GM12892 (cell line): Measurements from ENCODE around the gene ICE1.

Experiments used
- DNase-seq: peaks from one replicate; pipeline ENCODE4 v3.0.0; 2011; ENCODE audit not compliant: insufficient read length
- FAIRE-seq: peaks from 2 replicates; lab custom pipeline; 2011; peaks lifted over from hg19 to GRCh38; lab: Jason Lieb, UNC
- POLR2A ChIP-seq: IDR thresholded peaks from 2 replicates; pipeline ENCODE4 v1.6.1; 2011; ENCODE audit warnings: low read depth, low read length, control low read depth
- POLR2AphosphoS5 ChIP-seq: IDR thresholded peaks from 2 replicates; pipeline ENCODE4 v1.6.1; 2011; ENCODE audit warnings: low read depth, low read length, control low read depth
- TAF1 ChIP-seq: IDR thresholded peaks from 2 replicates; pipeline ENCODE4 v1.6.1; 2011; ENCODE audit warnings: low read depth, mild to moderate bottlenecking, control low read depth, low read length, borderline replicate concordance

Gene ICE1

GRCh38 chr5:5414999-5415398 lies 7.5 kb upstream of the ICE1 start:
- no peak for FAIRE-seq
- no peak for DNase-seq
- no peak for TF ChIP-seq POLR2A
- no peak for TF ChIP-seq TAF1
- no peak for TF ChIP-seq POLR2AphosphoS5

- TF ChIP-seq POLR2A (no peak), POLR2AphosphoS5 (no peak)
- FAIRE-seq, result no peak
- no peak for DNase-seq
These were observed 5.7 kb upstream of the ICE1 start for GRCh38 chr5:5416733-5417132.

GRCh38 chr5:5418006-5418405 lies 4.5 kb upstream of the ICE1 start:
- no peak for TF ChIP-seq TAF1
- no peak for TF ChIP-seq POLR2AphosphoS5
- TF ChIP-seq POLR2A, result no peak
- FAIRE-seq, result no peak
- DNase-seq, result no peak

DNA sequence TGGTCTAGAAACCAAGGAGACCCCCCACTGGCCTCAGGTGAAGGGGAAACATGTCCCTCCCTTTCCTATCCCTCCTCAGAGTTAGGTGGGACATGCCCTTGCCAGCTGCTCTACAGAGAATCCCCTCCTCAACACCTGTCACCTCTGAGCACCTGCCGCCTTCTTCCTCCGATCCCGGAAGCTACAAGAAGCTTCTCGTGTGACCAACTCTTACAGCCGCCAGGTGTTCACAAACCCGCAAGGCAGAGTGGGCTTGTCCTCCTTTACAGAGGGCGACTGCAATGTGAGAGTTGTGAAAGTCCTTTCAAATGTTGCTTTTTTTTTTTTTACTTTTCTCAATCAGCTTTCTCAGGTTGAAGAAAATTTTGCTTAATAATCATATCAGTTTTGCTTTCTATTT lies 3.7 kb upstream of the ICE1 start:
- DNase-seq, result no peak
- TF ChIP-seq POLR2A (no peak), TAF1 (no peak)
- no peak for FAIRE-seq

GRCh38 chr5:5419291-5420210 lies 2.9 kb upstream of the ICE1 start:
- DNase-seq (no peak), FAIRE-seq (no peak)
- no peak for TF ChIP-seq POLR2A
- TF ChIP-seq TAF1, result no peak
- no peak for TF ChIP-seq POLR2AphosphoS5

GRCh38 chr5:5420251-5420650 lies 2.2 kb upstream of the ICE1 start:
- TF ChIP-seq POLR2A (no peak), TAF1 (no peak), POLR2AphosphoS5 (no peak)
- DNase-seq (no peak), FAIRE-seq (no peak)

GRCh38 chr5:5421149-5421960 lies 1.1 kb upstream of the ICE1 start:
- TF ChIP-seq POLR2AphosphoS5, result no peak
- no peak for TF ChIP-seq TAF1
- TF ChIP-seq POLR2A, result no peak
- DNase-seq (no peak), FAIRE-seq (no peak)

DNA sequence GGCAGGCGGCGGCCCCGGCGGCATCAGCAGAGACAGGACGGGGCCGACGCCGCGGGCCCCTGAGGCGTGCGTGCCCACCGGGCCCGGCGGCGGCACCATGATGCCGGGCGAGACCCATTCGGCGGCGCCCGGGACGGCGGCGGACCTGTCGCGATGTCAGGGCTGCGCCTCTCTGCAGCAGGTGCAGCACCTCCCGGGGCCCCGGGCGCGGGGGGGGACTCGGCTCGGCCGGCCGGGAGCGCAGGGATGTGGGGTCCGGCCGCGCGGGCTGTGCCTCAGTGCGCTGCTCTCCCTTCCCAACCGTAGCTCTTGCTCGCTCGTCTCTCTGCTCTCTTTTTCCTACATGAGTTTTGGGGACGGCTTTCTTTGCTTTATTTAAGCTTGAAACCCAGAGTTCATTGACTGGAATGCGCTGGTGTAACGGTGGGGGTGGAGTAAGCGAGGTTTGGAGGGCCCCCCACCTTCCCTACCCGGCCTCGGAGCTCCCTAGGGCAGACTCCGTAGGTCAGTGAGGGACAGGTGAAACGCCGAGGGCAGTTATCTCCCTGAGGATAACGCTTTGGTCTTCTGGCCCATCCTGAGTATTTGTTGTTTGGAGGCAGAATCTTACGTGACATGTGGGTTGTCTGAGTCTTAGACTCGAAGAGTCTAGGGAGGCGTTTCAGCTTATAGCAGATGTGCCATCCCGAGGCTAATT lies 490 bp downstream of the ICE1 start:
- no peak for DNase-seq
- FAIRE-seq, result no peak
- TF ChIP-seq POLR2AphosphoS5 (no peak), POLR2A (no peak), TAF1 (no peak)

DNA sequence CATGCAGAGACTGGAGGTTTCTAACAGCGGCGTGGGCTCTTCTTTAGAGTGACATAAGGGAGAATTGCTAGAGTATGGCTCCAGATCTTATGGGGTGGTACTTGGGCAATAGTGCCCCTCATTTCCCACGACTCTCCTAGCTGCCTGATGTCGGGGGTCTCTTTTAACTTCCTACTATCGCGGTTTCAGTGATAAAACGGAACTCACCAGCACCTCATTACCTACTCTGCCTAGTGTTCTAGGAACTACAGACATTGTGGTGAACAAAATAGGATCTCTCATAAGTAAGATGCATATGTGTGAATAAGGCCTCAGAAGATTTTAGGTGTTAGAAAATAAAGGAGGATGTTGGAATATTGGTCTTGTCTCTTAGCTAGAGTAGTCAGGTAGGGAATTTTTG lies 1.1 kb downstream of the ICE1 start:
- FAIRE-seq, result no peak
- no peak for TF ChIP-seq POLR2AphosphoS5
- no peak for TF ChIP-seq TAF1
- no peak for TF ChIP-seq POLR2A
- DNase-seq, result no peak

DNA sequence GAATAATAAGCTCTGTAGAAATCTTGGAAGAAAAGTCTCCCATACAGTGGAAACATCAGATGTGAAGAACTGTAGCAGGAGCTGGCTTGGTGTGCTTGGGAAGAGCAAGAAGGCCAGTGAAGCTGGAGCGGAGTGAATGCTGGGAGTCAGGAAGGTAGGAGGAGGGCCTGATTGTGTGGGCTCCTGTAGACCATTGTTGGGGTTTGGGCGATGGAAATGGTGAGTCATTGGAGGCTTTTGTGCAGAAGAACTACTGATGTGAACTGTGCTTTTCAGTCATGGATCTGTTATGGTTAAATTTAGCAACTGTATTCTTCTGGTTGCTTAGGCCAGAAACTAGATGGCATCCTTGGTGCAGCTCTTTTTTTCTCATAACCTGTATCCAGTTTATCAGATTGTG lies 2.3 kb downstream of the ICE1 start:
- no peak for FAIRE-seq
- TF ChIP-seq TAF1, result no peak
- no peak for TF ChIP-seq POLR2AphosphoS5
- no peak for TF ChIP-seq POLR2A

DNA sequence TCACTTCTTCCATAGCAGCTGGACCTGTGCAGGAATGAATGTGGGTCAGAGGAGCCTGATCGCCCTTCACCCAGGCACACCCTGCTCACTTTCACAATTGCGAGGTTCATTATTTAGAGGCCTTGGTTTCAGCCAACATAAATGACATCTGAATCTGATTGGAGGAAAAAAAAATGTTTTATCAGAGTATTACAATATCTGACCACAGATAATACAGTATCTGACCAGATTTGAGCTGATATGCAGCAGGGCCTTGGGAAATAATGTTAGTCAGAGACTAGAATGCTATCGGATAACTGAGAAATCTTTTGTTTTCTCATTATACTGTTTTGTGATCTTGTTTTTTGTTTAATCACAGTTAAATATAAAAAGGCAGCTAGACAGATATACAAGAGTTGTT lies 7.7 kb downstream of the ICE1 start:
- no peak for FAIRE-seq
- TF ChIP-seq POLR2A (no peak), POLR2AphosphoS5 (no peak)

More for the DNA sequence above, 2.3 kb downstream of the ICE1 start:
- DNase-seq, result no peak

More for the DNA sequence above, 7.7 kb downstream of the ICE1 start:
- no peak for DNase-seq
